Left lung (tissue), 10 donors: ENCODE measurements around the gene TUBA3E. TPM values are rescaled to one million over a fixed set of nuclear protein-coding genes. Genes with fewer than 3 reads are reported as not detected.
A peak's percentile ranks its signal among the peaks of the same experiment; 100 is the strongest.
"Not testable (repeated sequence)": the region's sequence is repeated elsewhere in the genome, so short reads cannot be mapped to it uniquely, and the experiment has no call there.

Experiments
- ATAC-seq: fragments of 200-7000 bp; cut with Tn5 transposase; one replicate; pipeline ENCODE4 v1.9.1; 2020; ENCODE audit warnings: moderate library complexity
- DNase-seq, 4 donors: peaks; one replicate each; pipeline ENCODE4 v3.0.0-alpha.2; 2013 to 2020
- H3K27ac ChIP-seq, 2 donors: fragments of 200-600 bp; sonication (generic) in 1 of 2; one replicate each; pipeline versions ENCODE4 v1.5.0 to v1.8.0; 2020 to 2021
- H3K27me3 ChIP-seq, 2 donors: fragments of 200-600 bp; sonication (generic) in 1 of 2; one replicate each; pipeline versions ENCODE4 v1.5.0 to v1.8.0; 2020 to 2021
- H3K36me3 ChIP-seq, 2 donors: fragments of 200-600 bp; sonication (generic) in 1 of 2; one replicate each; pipeline versions ENCODE4 v1.5.0 to v1.8.0; 2020 to 2021
- H3K4me1 ChIP-seq, 2 donors: fragments of 200-600 bp; one replicate each; pipeline ENCODE4 v1.8.0; 2021
- H3K4me3 ChIP-seq, 2 donors: fragments of 200-600 bp; sonication (generic) in 1 of 2; one replicate each; pipeline versions ENCODE4 v1.5.0 to v1.8.0; 2020 to 2021; ENCODE audit warnings: mild to moderate bottlenecking in 1 of 2
- H3K9me3 ChIP-seq, 2 donors: fragments of 200-600 bp; sonication (generic) in 1 of 2; one replicate each; pipeline versions ENCODE4 v1.5.0 to v1.8.0; 2020 to 2021
- intact Hi-C, 2 donors: fragments of 100-400 bp; cut with DNase I; formaldehyde crosslinking; loops; one replicate each; pipeline versions ENCODE4 v1.11.2 to v1.14.2; 2022
- polyA plus RNA-seq, 6 donors: library from polyadenylated mRNA; unstranded; fragments of 120-200 nt; gene quantifications; one replicate each; pipeline ENCODE4 v1.2.1, GENCODE V29; 2013; ENCODE audit not compliant: insufficient read length in 6 of 6
- total RNA-seq, 2 donors: library from RNA; stranded (reverse); fragmentation: NEBNext Ultra II Directional; extraction: Animal tissue kit (Norgen Biotek cat#: 25700); gene quantifications; one replicate each; pipeline ENCODE4 v1.2.1, GENCODE V29; 2021
- TF ChIP-seq, protein P1 (sequence below), 2 donors: fragments of 200-600 bp; sonication (generic) in 1 of 2; IDR thresholded peaks; one replicate each; pipeline versions ENCODE4 v1.5.0 to v1.8.0; 2021; ENCODE audit warnings: antibody characterized with exemption in 2 of 2
- donor health status: DM: no; HTN: yes; CAD: no.
- donor health status: DM: no; HTN: no; CAD: no.

Gene TUBA3E
- total and polyA plus RNA-seq, 8 donors = 0.14 to 0.20 TPM; not detected in 6

DNA sequence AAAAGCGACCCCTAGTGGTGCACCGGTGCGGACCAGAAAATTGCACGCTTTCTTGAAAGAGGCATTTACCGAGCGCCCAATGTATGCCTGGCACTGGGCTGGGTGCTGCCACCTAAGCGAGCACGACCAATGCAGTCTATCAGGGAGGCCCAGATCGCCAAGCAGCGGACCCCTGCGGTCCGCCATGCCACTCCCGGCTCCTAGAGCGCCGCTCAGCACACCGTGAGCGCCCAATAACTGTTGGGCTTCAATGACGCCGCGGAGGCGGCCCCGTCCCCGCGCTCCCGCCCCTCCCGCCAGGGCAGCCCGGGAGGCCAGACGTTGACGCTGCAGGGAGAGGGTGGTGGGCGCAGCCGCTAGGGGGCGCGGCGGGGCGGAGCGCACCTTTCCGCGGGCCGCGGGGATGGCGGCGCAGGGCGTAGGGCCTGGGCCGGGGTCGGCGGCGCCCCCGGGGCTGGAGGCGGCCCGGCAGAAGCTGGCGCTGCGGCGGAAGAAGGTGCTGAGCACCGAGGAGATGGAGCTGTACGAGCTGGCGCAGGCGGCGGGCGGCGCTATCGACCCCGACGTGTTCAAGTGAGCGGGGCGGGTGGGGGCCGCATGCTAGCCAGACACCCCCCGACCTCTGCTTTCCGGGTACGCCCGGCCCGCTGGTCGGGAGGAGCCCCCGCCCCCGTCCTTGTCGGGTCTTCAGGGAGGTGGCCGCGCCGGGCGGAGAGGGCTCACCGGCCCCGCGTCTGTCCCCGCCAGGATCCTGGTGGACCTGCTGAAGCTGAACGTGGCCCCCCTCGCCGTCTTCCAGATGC lies 16.2 kb downstream of the TUBA3E start, which contains the start of gene MZT2B:
Gene MZT2B, plus strand, starts transcription at position 383 of the 803 bp plus-strand sequence. Its CDS starts 21 bp downstream, at position 404.
- H3K27ac ChIP-seq = peak within 1 kb of the TSS; percentile 91 to 93
- ATAC-seq (peak; percentile 96), DNase-seq (peak; percentile 84 to 98 (median 90))
- peak within 1 kb of the TSS; percentile 98 to 99 for H3K4me3 ChIP-seq
- peaks cover 11 to 27% of the 10 kb centered on the region in 2 donors for H3K4me1 ChIP-seq
- intact Hi-C loops, H3K36me3 ChIP-seq, H3K9me3 ChIP-seq, H3K27me3 ChIP-seq: not testable (repeated sequence)
- TF ChIP-seq, protein P1, sequence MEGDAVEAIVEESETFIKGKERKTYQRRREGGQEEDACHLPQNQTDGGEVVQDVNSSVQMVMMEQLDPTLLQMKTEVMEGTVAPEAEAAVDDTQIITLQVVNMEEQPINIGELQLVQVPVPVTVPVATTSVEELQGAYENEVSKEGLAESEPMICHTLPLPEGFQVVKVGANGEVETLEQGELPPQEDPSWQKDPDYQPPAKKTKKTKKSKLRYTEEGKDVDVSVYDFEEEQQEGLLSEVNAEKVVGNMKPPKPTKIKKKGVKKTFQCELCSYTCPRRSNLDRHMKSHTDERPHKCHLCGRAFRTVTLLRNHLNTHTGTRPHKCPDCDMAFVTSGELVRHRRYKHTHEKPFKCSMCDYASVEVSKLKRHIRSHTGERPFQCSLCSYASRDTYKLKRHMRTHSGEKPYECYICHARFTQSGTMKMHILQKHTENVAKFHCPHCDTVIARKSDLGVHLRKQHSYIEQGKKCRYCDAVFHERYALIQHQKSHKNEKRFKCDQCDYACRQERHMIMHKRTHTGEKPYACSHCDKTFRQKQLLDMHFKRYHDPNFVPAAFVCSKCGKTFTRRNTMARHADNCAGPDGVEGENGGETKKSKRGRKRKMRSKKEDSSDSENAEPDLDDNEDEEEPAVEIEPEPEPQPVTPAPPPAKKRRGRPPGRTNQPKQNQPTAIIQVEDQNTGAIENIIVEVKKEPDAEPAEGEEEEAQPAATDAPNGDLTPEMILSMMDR (IDR thresholded peaks at IDR 0.05) = peak; percentile 78 to 81

DNA sequence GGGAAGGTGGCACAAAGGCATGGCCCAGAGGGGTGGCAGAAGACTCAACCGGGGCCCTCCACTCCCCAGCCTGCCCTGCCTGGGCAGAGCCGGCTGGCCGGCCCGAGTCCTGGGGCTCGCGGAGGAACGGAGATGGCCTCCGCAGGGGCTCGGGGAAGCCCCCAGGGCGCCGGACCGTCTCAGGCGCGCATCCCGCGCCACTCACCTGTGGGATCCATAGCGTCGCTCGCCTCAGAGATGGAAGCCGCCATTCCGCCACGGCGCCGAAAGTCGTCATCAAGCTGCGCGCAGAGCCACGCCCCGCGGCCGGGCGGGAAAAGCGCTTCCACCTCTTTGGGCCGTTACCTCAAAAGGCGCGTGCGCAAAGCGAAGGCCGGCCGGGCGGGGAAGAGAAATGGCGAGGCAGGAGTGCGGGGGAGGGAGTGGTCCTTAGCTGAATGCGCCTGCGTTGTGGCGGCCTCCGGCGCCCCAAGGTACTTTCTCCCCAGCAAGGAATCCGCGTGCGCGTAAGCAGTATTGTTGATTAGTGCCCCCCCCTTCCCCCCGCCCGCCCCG lies 16.8 kb downstream of the TUBA3E start, which contains the start of gene SMPD4:
Gene SMPD4, minus strand, starts transcription at position 278 of the 555 bp plus-strand sequence. CDS start 5,010 bp downstream, outside the sequence.
- H3K4me3 ChIP-seq = peak within 1 kb of the TSS; percentile 98 to 99
- peaks cover 11 to 27% of the 10 kb centered on the region in 2 donors for H3K4me1 ChIP-seq
- TF ChIP-seq, protein P1 (IDR thresholded peaks at IDR 0.05) = no peak
- intact Hi-C loops = no loop called here
- H3K27me3 ChIP-seq = no peaks in the 10 kb centered on the region
- DNase-seq (peak; percentile 94 to 98 (median 98)), ATAC-seq (peak; percentile 93)
- H3K9me3 ChIP-seq = no peaks in the 10 kb centered on the region
- H3K36me3 ChIP-seq = no peaks in the 10 kb centered on the region
- peak within 1 kb of the TSS; percentile 91 to 93 for H3K27ac ChIP-seq

DNA sequence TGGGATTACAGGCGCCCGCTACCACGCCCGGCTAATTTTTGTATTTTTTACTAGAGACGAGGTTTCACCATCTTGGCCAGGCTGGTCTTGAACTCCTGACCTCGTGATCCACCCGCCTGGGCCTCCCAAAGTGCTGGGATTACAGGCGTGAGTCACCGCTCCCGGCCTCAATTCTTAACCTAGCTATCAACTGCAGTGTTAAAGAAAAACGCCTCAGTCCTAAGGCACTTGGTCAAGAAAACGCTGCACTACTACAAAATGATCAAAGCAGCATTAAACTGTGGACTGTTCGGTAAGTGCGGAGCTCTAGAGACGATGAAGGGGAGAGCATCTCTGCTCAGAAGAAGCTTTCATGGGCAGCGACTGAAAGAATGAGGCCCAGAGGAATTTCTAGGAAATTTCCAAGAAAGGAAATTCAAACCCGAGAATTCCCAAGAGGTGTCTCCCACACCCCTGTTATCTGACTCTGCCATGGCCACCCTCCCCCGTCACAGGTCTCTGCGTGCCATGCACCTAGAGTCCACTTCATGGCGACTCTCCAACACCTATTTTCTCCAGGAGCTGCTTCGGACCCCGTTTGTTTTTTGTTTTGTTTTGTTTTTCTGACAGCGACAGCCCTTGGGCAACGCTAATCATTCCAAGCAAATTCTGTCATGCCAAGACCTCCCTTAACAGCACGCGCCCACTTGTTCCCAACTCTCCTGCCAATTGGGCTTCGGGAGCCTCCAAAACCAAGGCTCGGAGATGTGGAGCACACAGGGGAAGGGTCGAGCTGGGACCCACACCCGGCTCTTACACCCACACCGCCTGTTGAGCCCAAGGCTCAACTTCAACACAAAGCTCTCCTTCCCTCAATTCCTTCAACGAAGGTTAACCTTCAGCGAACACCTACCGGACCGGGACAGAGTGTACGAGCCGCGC lies 17.6 kb downstream of the TUBA3E start:
- ATAC-seq = not testable (repeated sequence)
- H3K4me1 ChIP-seq = peaks cover 11 to 27% of the 10 kb centered on the region in 2 donors

DNA sequence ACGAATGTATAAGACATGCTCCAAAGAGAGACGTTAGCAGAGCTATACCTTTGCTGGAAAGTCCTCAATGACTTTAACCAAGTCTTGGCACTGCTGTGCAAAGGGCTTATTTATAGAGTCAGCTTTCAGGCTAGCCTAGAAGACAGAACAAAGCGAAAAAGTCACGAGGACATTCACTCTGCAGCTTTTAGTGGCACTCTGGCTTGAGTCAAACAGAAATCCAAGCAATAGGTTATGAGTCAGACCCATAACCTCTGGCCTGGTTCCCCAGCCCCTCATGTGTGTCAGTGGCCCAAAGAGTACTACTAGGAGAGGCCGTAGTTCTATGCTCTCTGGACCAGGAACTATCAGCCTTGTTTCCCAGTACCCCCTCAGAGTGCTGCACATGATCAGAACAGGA lies 23.4 kb downstream of the TUBA3E start:
- H3K27me3 ChIP-seq, H3K9me3 ChIP-seq, DNase-seq, H3K27ac ChIP-seq, H3K4me1 ChIP-seq, ATAC-seq, intact Hi-C loops, H3K4me3 ChIP-seq: not testable (repeated sequence)
- peaks cover 0 to 58% of the 10 kb centered on the region in 2 donors for H3K36me3 ChIP-seq

More for the DNA sequence above, 17.6 kb downstream of the TUBA3E start:
- intact Hi-C loops, H3K36me3 ChIP-seq, H3K9me3 ChIP-seq, DNase-seq, H3K27me3 ChIP-seq: not testable (repeated sequence)
- peak overlapping the region; percentile 91 to 93 for H3K27ac ChIP-seq
- H3K4me3 ChIP-seq = peak overlapping the region; percentile 98 to 99

DNA sequence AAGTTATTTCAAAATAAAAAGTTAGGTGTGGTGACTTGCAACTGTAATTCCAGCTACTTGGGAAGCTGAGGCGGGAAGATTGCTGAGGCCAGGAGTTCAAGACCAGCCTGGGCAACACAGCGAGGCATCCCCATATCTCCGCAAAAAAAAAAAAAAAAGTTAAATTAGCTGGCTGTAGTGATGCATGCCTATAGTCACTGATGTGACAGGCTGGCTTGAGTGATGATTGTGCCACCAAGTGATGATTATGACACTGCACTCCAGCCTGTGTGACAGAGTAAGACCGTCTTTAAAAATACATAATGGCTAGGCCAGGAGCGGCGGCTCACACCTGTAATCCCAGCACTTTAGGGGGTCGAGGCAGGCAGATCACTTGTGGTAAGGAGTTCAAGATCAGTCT lies 28.3 kb downstream of the TUBA3E start:
- Histone ChIP-seq H3K4me1 (no peaks in the 10 kb centered on the region), H3K4me3 (no peak overlapping the region), H3K9me3 (no peaks in the 10 kb centered on the region), H3K27ac (no peak overlapping the region), H3K36me3 (peaks cover 0 to 91% of the 10 kb centered on the region in 2 donors), H3K27me3 (no peaks in the 10 kb centered on the region)
- DNase-seq (peak in 1 of 4 donors; percentile 14), ATAC-seq (no peak)
- TF ChIP-seq, protein P1 (IDR thresholded peaks at IDR 0.05) = no peak
- intact Hi-C loops = no loop called here

DNA sequence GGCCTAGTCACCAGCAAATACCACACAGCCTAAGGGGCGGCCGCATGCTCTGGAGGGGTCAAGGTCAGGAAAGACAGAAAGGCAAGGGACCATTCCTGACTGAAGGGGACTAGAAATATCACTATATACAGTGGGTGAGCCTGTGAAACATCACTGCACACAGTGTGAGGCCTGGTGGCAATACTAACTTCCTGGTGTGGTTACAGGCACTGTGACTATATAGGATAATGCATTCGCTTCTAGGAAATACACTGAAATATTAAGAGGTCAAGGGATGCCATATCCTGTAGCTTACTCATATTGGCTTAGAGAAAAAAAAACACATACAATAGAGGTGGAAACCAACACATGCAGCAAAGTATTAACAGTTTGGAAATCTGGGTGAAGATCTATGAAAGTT lies 29.1 kb downstream of the TUBA3E start:
- H3K27me3 ChIP-seq, intact Hi-C loops, ATAC-seq, H3K9me3 ChIP-seq, H3K4me1 ChIP-seq, H3K27ac ChIP-seq, H3K4me3 ChIP-seq: not testable (repeated sequence)
- peak in 1 of 4 donors; percentile 20 for DNase-seq
- H3K36me3 ChIP-seq = peaks cover 0 to 91% of the 10 kb centered on the region in 2 donors

DNA sequence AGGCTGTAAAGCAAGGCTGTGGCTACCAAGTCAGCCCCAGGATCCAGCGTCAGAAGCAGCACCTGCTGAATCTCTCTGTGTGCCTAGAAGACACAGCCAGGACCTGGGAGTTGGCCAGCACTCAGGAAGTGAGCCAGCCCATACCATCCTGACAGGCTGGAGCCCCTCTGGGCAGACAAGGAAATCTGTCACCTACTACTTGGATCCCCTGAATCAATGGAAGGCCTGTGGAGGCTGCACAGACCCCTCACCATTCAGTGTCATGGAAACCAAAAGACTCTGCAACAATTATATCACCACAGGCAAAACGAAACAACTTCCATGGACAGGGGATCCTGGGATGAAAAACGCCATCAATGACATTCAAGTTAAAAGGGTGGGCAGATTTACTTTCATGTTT lies 31.6 kb downstream of the TUBA3E start:
- peaks cover 0 to 90% of the 10 kb centered on the region in 2 donors for H3K36me3 ChIP-seq
- H3K4me3 ChIP-seq, H3K27ac ChIP-seq, intact Hi-C loops, ATAC-seq, H3K4me1 ChIP-seq, H3K27me3 ChIP-seq, H3K9me3 ChIP-seq: not testable (repeated sequence)
- peak in 1 of 4 donors; percentile 5 for DNase-seq
